MV-4-11 (cell line): ENCODE measurements around the gene ELOVL5.
"Not testable (repeated sequence)": the region's sequence is repeated elsewhere in the genome, so short reads cannot be mapped to it uniquely, and the experiment has no call there.

Experiments
- DNase-seq: peaks from one replicate; lab custom pipeline; 2025; lab: John Stamatoyannopoulos, UW

Gene ELOVL5

GRCh38 chr6:53305506-53306005, 43.2 kb downstream of the ELOVL5 start:
- DNase-seq, result not testable (repeated sequence)

- not testable (repeated sequence) for DNase-seq
Observed at GRCh38 chr6:53304953-53305352, 43.8 kb downstream of the ELOVL5 start.

GRCh38 chr6:53302678-53303360, 45.9 kb downstream of the ELOVL5 start:
- no peak for DNase-seq

- no peak for DNase-seq
Observed at GRCh38 chr6:53301801-53302537, 46.8 kb downstream of the ELOVL5 start.

GRCh38 chr6:53300656-53301551, 47.8 kb downstream of the ELOVL5 start:
- DNase-seq, result peak; percentile 21

GRCh38 chr6:53299331-53300005, 49.3 kb downstream of the ELOVL5 start:
- no peak for DNase-seq

GRCh38 chr6:53297004-53297403, 51.7 kb downstream of the ELOVL5 start:
- no peak for DNase-seq

- DNase-seq, result no peak
Observed at GRCh38 chr6:53295176-53295575, 53.6 kb downstream of the ELOVL5 start.

- DNase-seq, result no peak
Observed at GRCh38 chr6:53294611-53295010, 54.1 kb downstream of the ELOVL5 start.

GRCh38 chr6:53294095-53294494, 54.7 kb downstream of the ELOVL5 start:
- DNase-seq, result peak; percentile 17

GRCh38 chr6:53293691-53294090, 55.1 kb downstream of the ELOVL5 start:
- DNase-seq, result no peak

GRCh38 chr6:53290537-53291510, 57.9 kb downstream of the ELOVL5 start:
- DNase-seq, result no peak

- no peak for DNase-seq
Observed at GRCh38 chr6:53287336-53288225, 61.2 kb downstream of the ELOVL5 start.

GRCh38 chr6:53284901-53285300, 63.8 kb downstream of the ELOVL5 start:
- no peak for DNase-seq

- DNase-seq, result no peak
Observed at GRCh38 chr6:53282741-53283140, 66.0 kb downstream of the ELOVL5 start.

- no peak for DNase-seq
Observed at GRCh38 chr6:53282234-53282633, 66.5 kb downstream of the ELOVL5 start.

- no peak for DNase-seq
Observed at GRCh38 chr6:53281518-53282215, 67.1 kb downstream of the ELOVL5 start.

GRCh38 chr6:53280207-53280606, 68.5 kb downstream of the ELOVL5 start:
- peak; percentile 65 for DNase-seq

GRCh38 chr6:53279293-53279692, 69.5 kb downstream of the ELOVL5 start:
- DNase-seq, result no peak
